ENCODE data around the gene GPR152. TPM values are rescaled to one million over a fixed set of nuclear protein-coding genes. Genes with fewer than 3 reads are reported as not detected.

GPR152 gene
- total RNA-seq, 1 donor from 2014 or later, result not detected

- Mint-ChIP-seq H3K4me3 (ENCODE audit: unreplicated experiment) (no peak overlapping the region), H3K9me3 (ENCODE audit: unreplicated experiment) (no peaks in the 10 kb centered on the region), H3K27ac (ENCODE audit: unreplicated experiment) (no peak overlapping the region), H3K36me3 (ENCODE audit: low read depth, unreplicated experiment) (peaks cover 1% of the 10 kb centered on the region), H3K27me3 (ENCODE audit: low read depth, unreplicated experiment) (peaks cover 10% of the 10 kb centered on the region), H3K4me1 (ENCODE audit: low read depth, unreplicated experiment) (no peaks in the 10 kb centered on the region)
- H3K27ac ChIP-seq (ENCODE audit: low read depth, low read length), result no peak overlapping the region
- no peaks in the 10 kb centered on the region for H3K79me2 ChIP-seq (ENCODE audit: insufficient read depth, low read length)
- no peaks in the 10 kb centered on the region for H3K9me3 ChIP-seq (ENCODE audit: insufficient read depth, low read depth, low read length)
- no peak overlapping the region for H3K4me2 ChIP-seq (ENCODE audit: low read length)
- no peak for TF ChIP-seq CTCF (IDR thresholded peaks at IDR 0.05; ENCODE audit: insufficient read depth, low read depth, low read length)
- no peak for TF ChIP-seq EZH2 (IDR thresholded peaks at IDR 0.05; ENCODE audit: insufficient read depth, low read length)
- H3K27me3 ChIP-seq (ENCODE audit: insufficient read depth, low read length), result peaks cover 2% of the 10 kb centered on the region
- FAIRE-seq, result no peak
- H3K9ac ChIP-seq (ENCODE audit: low read length), result no peak overlapping the region
- H2AFZ ChIP-seq (ENCODE audit: low read depth, low read length), result no peak overlapping the region
- no peak overlapping the region for H3K4me3 ChIP-seq (ENCODE audit: insufficient read depth, low read depth, low read length)
- H3K36me3 ChIP-seq (ENCODE audit: insufficient read depth, low read length), result no peaks in the 10 kb centered on the region
- H3K4me1 ChIP-seq (ENCODE audit: insufficient read depth, low read length), result no peaks in the 10 kb centered on the region
- no peak for DNase-seq (ENCODE audit: low read depth)
- H4K20me1 ChIP-seq (ENCODE audit: insufficient read depth, low read length), result no peaks in the 10 kb centered on the region
These were observed 4.9 kb upstream of the GPR152 start for GRCh38 chr11:67457453-67457852.

DNA sequence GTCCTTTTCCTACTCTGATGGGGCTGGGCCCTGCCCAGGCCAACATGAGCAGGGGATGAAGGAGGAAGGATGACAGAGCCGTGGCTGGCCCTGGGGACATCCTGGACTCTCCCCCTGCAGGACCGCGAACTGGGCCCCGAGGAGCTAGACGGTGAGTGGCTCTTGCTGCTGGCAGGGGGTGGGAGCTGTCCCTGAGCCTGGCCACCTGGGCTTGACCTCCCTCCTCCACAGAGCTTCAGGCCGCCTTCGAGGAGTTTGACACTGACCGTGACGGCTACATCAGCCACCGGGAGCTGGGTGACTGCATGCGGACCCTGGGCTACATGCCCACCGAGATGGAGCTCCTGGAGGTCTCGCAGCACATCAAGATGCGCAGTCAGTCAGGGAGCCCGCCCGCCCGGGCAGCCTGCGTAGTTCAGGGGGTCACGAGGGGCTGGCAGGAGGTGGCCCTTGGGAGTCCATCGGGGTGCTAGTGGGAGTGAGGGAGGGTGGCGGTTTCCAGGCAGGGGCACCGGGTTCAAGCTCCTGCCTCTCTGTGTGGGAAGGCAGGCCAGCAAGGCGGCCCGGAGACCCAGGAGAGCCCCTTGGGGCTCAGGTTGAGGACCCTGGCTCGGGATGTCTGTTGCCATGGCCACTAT is 3.7 kb upstream of the GPR152 start:
- no peak overlapping the region for H3K4me3 ChIP-seq (ENCODE audit: insufficient read depth, low read depth, low read length)
- no peak overlapping the region for H3K4me2 ChIP-seq (ENCODE audit: low read length)
- no peaks in the 10 kb centered on the region for H3K79me2 ChIP-seq (ENCODE audit: insufficient read depth, low read length)
- Mint-ChIP-seq H3K27me3 (ENCODE audit: low read depth, unreplicated experiment) (peaks cover 13% of the 10 kb centered on the region), H3K4me3 (ENCODE audit: unreplicated experiment) (no peak overlapping the region), H3K27ac (ENCODE audit: unreplicated experiment) (no peak overlapping the region), H3K36me3 (ENCODE audit: low read depth, unreplicated experiment) (peaks cover 3% of the 10 kb centered on the region), H3K4me1 (ENCODE audit: low read depth, unreplicated experiment) (no peaks in the 10 kb centered on the region), H3K9me3 (ENCODE audit: unreplicated experiment) (no peaks in the 10 kb centered on the region)
- H4K20me1 ChIP-seq (ENCODE audit: insufficient read depth, low read length), result no peaks in the 10 kb centered on the region
- H3K9me3 ChIP-seq (ENCODE audit: insufficient read depth, low read depth, low read length), result no peaks in the 10 kb centered on the region
- DNase-seq (ENCODE audit: low read depth) (no peak), FAIRE-seq (no peak)
- H3K9ac ChIP-seq (ENCODE audit: low read length), result no peak overlapping the region
- H3K4me1 ChIP-seq (ENCODE audit: insufficient read depth, low read length), result no peaks in the 10 kb centered on the region
- H3K27me3 ChIP-seq (ENCODE audit: insufficient read depth, low read length), result peaks cover 1% of the 10 kb centered on the region
- TF ChIP-seq EZH2 (IDR thresholded peaks at IDR 0.05; ENCODE audit: insufficient read depth, low read length) (no peak), CTCF (IDR thresholded peaks at IDR 0.05; ENCODE audit: insufficient read depth, low read depth, low read length) (no peak)
- no peaks in the 10 kb centered on the region for H3K36me3 ChIP-seq (ENCODE audit: insufficient read depth, low read length)
- H3K27ac ChIP-seq (ENCODE audit: low read depth, low read length), result no peak overlapping the region
- H2AFZ ChIP-seq (ENCODE audit: low read depth, low read length), result no peak overlapping the region

- Mint-ChIP-seq H3K4me1 (ENCODE audit: low read depth, unreplicated experiment) (no peaks in the 10 kb centered on the region), H3K36me3 (ENCODE audit: low read depth, unreplicated experiment) (peaks cover 3% of the 10 kb centered on the region), H3K4me3 (ENCODE audit: unreplicated experiment) (no peak within 1 kb of the TSS), H3K27me3 (ENCODE audit: low read depth, unreplicated experiment) (peaks cover 13% of the 10 kb centered on the region), H3K9me3 (ENCODE audit: unreplicated experiment) (no peaks in the 10 kb centered on the region), H3K27ac (ENCODE audit: unreplicated experiment) (no peak within 1 kb of the TSS)
- Histone ChIP-seq H3K9me3 (ENCODE audit: insufficient read depth, low read depth, low read length) (no peaks in the 10 kb centered on the region), H3K4me2 (ENCODE audit: low read length) (no peak within 1 kb of the TSS), H3K27me3 (ENCODE audit: insufficient read depth, low read length) (no peaks in the 10 kb centered on the region), H3K4me3 (ENCODE audit: insufficient read depth, low read depth, low read length) (no peak within 1 kb of the TSS), H3K4me1 (ENCODE audit: insufficient read depth, low read length) (no peaks in the 10 kb centered on the region), H3K79me2 (ENCODE audit: insufficient read depth, low read length) (no peaks in the 10 kb centered on the region), H4K20me1 (ENCODE audit: insufficient read depth, low read length) (no peaks in the 10 kb centered on the region), H3K9ac (ENCODE audit: low read length) (no peak within 1 kb of the TSS), H2AFZ (ENCODE audit: low read depth, low read length) (no peak within 1 kb of the TSS), H3K36me3 (ENCODE audit: insufficient read depth, low read length) (no peaks in the 10 kb centered on the region), H3K27ac (ENCODE audit: low read depth, low read length) (no peak within 1 kb of the TSS)
- DNase-seq (ENCODE audit: low read depth) (no peak), FAIRE-seq (no peak)
- TF ChIP-seq CTCF (IDR thresholded peaks at IDR 0.05; ENCODE audit: insufficient read depth, low read depth, low read length), result no peak
- no peak for TF ChIP-seq EZH2 (IDR thresholded peaks at IDR 0.05; ENCODE audit: insufficient read depth, low read length)
These were observed 2.5 kb upstream of the GPR152 start, which contains the start of gene CABP4 for GRCh38 chr11:67455054-67455453. Gene CABP4, plus strand, starts transcription at chr11:67455354. Its CDS starts 70 bp downstream, at chr11:67455424.
